ENCODE measurements around the gene FXN. TPM values are rescaled to one million over a fixed set of nuclear protein-coding genes. Genes with fewer than 3 reads are reported as not detected.

Gene FXN
- total and polyA plus RNA-seq, 2 donors (not counting 1 experiment from before 2014, with no cell fraction given): 8.8 to 9.6 TPM

- no peak for ATAC-seq (ENCODE audit: low read depth)
- 20% methylated on average over 1 of the region's 1 CpG for WGBS (ENCODE audit: insufficient coverage)
- Histone ChIP-seq H3K27me3 (replicated peaks in 1 of 4; ENCODE audit: control extremely low read depth in 1 of 4, control insufficient read depth in 3 of 4, insufficient read depth in 4 of 4, low read length in 3 of 4) (no peaks in the 10 kb centered on the region), H3K4me1 (ENCODE audit: control insufficient read depth in 2 of 2, insufficient read depth in 2 of 2, low read length in 2 of 2) (no peaks in the 10 kb centered on the region), H3K36me3 (replicated peaks in 1 of 2; ENCODE audit: control extremely low read depth in 1 of 2, control insufficient read depth in 1 of 2, extremely low read depth in 1 of 2, insufficient read depth in 2 of 2, low read length in 1 of 2) (peaks cover 4 to 8% of the 10 kb centered on the region in 2 experiments), H2AFZ (ENCODE audit: insufficient read depth, low read depth, low read length, poor library complexity, severe bottlenecking) (no peak overlapping the region), H3K27ac (ENCODE audit: low read length in 2 of 2) (no peak overlapping the region), H3K9me3 (ENCODE audit: control extremely low read depth in 1 of 3, control insufficient read depth in 2 of 3, insufficient read depth in 1 of 3, low read length in 2 of 3) (no peaks in the 10 kb centered on the region), H3K79me2 (ENCODE audit: control insufficient read depth, insufficient read depth, low read length) (no peaks in the 10 kb centered on the region), H4K20me1 (ENCODE audit: control insufficient read depth, insufficient read depth, low read length, poor library complexity, severe bottlenecking) (no peaks in the 10 kb centered on the region), H3K4me2 (replicated peaks; ENCODE audit: low read depth, low read length, poor library complexity, severe bottlenecking) (no peak overlapping the region), H3K9ac (ENCODE audit: low read length) (no peak overlapping the region), H3K4me3 (ENCODE audit: control extremely low read depth in 1 of 5, extremely low read depth in 1 of 5, insufficient read depth in 1 of 5, low read depth in 2 of 5, low read length in 4 of 5) (no peak overlapping the region)
- intact Hi-C loops (cut with micrococcal nuclease): no loop called here
- ChIA-PET CTCF (interaction anchor here (1.4 to 1.5 kb wide), 2 partner anchors 9 to 132 kb away, joined by 4 read pairs; no protein-coding TSS in a partner anchor), POLR2A (no interaction called here)
- Mint-ChIP-seq H3K9me3 (ENCODE audit: insufficient read depth) (no peaks in the 10 kb centered on the region), H3K4me3 (no peak overlapping the region), H3K4me1 (peaks cover 5% of the 10 kb centered on the region), H3K27ac (no peak overlapping the region), H3K27me3 (no peaks in the 10 kb centered on the region)
- no peak for DNase-seq
- TF ChIP-seq EZH2 (IDR thresholded peaks at IDR 0.05; ENCODE audit: borderline replicate concordance, insufficient read depth, low read depth, low read length, poor library complexity, severe bottlenecking): no peak
- no peak for TF ChIP-seq CTCF (IDR thresholded peaks at IDR 0.05)
These were observed 25.2 kb downstream of the FXN start for GRCh38 chr9:69060766-69061165.

DNA sequence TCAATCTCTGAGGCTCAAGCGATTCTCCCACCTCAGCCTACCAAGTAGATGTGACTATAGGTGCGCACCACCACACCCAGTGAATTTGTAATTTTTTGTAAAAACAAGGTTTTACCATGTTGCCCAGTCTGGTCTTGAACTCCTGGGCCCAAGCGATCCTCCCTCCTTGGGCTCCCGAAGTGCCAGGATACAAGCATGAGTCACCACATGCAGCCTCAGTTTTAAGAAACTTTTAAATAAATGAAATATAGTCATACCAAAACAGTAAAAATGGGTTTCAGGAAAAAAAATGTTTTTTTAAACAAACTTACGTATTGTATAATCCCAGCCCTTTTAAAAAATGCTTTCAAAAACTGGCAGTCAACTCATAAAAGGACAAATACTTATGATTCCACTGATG lies 26.6 kb downstream of the FXN start:
- H3K36me3 ChIP-seq (replicated peaks in 1 of 2; ENCODE audit: control extremely low read depth in 1 of 2, control insufficient read depth in 1 of 2, extremely low read depth in 1 of 2, insufficient read depth in 2 of 2, low read length in 1 of 2): peaks cover 4 to 17% of the 10 kb centered on the region in 2 experiments
- no peaks in the 10 kb centered on the region for H4K20me1 ChIP-seq (ENCODE audit: control insufficient read depth, insufficient read depth, low read length, poor library complexity, severe bottlenecking)
- intact Hi-C loops (cut with micrococcal nuclease): no loop called here
- POLR2A ChIA-PET: no interaction called here
- H3K9ac ChIP-seq (ENCODE audit: low read length): no peak overlapping the region
- no peaks in the 10 kb centered on the region for H3K79me2 ChIP-seq (ENCODE audit: control insufficient read depth, insufficient read depth, low read length)
- CTCF ChIA-PET: interaction anchor here (1.9 kb wide), 1 partner anchor 8 kb away, joined by 6 read pairs; no protein-coding TSS in a partner anchor
- ATAC-seq (ENCODE audit: low read depth) (no peak), DNase-seq (no peak)
- no peaks in the 10 kb centered on the region for H3K9me3 ChIP-seq (ENCODE audit: control extremely low read depth in 1 of 3, control insufficient read depth in 2 of 3, insufficient read depth in 1 of 3, low read length in 2 of 3)
- no peak overlapping the region for H3K4me3 ChIP-seq (ENCODE audit: control extremely low read depth in 1 of 5, extremely low read depth in 1 of 5, insufficient read depth in 1 of 5, low read depth in 2 of 5, low read length in 4 of 5)
- H3K27me3 ChIP-seq (replicated peaks in 1 of 4; ENCODE audit: control extremely low read depth in 1 of 4, control insufficient read depth in 3 of 4, insufficient read depth in 4 of 4, low read length in 3 of 4): no peaks in the 10 kb centered on the region
- H3K27ac Mint-ChIP-seq: no peak overlapping the region
- no peaks in the 10 kb centered on the region for H3K4me1 ChIP-seq (ENCODE audit: control insufficient read depth in 2 of 2, insufficient read depth in 2 of 2, low read length in 2 of 2)
- no peaks in the 10 kb centered on the region for H3K9me3 Mint-ChIP-seq (ENCODE audit: insufficient read depth)
- TF ChIP-seq EZH2 (IDR thresholded peaks at IDR 0.05; ENCODE audit: borderline replicate concordance, insufficient read depth, low read depth, low read length, poor library complexity, severe bottlenecking) (no peak), CTCF (IDR thresholded peaks at IDR 0.05) (no peak)
- WGBS (ENCODE audit: insufficient coverage): no CpG with 5 or more reads among the region's 5 CpGs
- H3K27me3 Mint-ChIP-seq: no peaks in the 10 kb centered on the region
- H2AFZ ChIP-seq (ENCODE audit: insufficient read depth, low read depth, low read length, poor library complexity, severe bottlenecking): no peak overlapping the region
- H3K27ac ChIP-seq (ENCODE audit: low read length in 2 of 2): no peak overlapping the region
- H3K4me1 Mint-ChIP-seq: peaks cover 5% of the 10 kb centered on the region
- no peak overlapping the region for H3K4me2 ChIP-seq (replicated peaks; ENCODE audit: low read depth, low read length, poor library complexity, severe bottlenecking)
- H3K4me3 Mint-ChIP-seq: no peak overlapping the region

All from B cell (primary cell).